CD4-positive, alpha-beta T cell treated with Interleukin-6 at 100 ng/mL for 8 hours (primary cell): ENCODE measurements around the gene TPCN2.

Source experiments
- DNase-seq: peaks from one replicate; pipeline ENCODE4 v3.0.0-alpha.2; 2020; ENCODE audit warnings: mixed read lengths, low spot score

TPCN2 gene

DNA sequence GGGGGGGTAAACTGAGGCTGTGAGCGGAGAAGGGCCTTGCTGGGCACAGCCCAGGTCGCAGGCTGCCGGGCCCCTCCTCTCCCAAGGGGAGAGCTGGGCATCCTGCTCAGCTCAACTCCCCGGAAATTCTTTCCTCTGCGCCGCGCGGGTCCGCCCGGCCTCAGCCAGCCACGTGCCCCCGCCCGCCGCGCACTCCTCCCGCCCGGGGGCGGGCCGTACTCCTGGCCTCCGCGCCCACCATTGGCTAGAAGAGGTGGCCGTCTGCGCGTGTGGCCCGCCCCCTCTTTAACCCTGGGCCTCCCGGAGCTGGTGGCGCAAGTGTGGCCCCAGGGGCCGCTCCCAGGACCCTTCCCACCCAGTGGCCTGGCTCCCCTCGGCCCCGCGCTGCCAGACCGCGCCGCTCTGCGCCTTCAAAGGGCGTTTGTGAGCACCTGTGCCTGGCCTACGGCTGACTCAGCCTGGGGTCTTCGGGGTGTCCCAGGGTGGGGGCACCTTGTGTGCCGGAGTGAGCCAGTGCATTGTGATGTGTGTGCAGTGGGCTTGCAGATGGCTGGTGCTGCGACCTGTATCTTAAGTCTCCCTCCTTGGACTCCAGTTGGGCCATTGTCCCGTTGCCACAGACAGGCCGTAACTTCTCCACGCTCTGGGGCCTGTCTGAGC, 37.6 kb upstream of the TPCN2 start:
- no peak for DNase-seq

- no peak for DNase-seq
These were observed 37.1 kb upstream of the TPCN2 start for GRCh38 chr11:69011624-69012091.

DNA sequence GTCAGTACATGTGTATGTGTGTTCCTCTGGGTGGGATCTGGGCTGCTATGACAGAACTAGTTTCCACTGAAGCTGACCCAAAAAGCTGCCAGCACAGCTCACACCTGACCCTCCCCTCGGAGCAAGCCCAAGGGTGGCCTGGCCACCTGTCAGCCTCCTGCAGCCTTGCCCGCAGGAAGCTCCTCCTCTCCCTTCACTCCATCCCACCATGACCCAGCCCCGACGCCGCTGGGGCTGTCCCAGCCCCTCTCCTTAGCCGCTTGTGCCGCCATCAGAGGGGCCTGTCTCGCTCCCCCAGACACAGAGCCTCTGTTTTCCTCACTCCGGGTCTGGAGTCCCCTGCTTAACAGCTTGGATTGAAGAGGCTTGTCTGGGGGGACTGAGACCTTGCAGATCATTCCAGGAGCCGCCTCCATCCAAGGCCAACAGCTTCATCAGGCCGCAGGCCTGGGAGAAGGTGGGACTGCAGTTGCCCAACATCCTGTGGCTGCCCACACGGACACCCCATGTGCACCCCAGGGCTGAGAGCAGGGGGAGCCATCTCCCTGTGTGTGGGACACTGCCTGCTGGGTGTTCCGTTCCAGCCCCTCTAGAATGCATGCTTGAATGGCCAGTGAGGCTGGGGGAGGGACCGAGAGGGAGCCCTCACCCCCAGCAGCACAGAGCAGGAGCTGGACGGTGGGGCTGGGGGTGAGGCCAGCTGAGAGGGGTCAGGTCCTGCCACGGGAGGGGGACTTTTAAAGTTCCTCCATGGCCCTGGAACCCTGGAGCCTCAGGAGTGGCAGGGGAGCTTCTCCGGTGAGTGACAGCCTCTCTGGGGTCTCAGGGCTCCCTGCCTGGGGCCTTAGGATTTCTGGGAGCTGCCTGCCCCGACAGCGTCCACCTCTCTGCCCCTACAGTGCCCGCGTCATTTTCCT, 36.4 kb upstream of the TPCN2 start:
- no peak for DNase-seq

DNA sequence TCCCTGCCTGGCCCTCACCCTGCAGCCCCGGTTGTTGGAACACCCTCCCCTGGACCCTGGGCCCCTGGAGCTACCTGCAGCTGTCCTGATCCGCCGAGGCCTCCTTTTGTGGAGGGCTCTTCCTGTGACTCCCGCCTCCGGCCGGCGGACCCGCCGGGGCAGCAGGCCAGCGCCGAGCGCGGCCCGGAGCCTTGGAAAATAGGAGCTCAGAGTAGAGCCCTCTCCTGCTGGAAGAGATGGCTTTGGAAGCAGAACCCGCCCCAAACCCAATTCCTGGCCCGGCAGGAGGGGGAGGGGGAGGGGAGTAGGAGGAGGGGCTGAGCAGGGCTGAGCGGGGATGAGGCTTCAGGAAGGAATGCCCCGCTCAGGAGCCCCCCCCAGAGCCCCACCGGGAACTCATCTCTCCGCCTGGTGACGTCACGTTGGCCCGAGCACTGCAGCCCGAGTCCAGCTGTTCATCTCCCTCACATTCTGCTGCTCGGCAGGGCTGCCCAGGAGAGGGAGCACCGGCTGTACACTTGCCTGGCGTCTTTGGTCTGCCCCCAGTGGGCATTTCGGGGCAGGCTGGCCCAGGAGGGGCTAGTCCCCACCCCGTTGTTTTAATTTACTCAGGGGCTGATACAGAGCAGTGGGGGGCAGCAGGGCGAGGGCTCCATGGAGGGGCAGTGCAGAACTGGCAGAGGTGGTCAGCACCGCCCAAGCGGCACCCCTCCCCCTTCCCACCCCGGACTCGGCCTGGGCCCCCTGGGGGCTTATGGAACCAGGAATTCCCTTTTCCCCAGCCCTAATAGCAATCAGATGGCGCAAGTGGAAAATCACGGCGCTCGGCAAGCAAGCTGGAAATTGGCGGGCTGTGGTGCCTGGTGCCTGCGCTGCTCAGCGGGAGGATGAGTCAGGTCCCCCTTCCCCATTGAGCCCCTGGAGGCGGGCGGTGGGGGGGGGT, 35.5 kb upstream of the TPCN2 start, which contains the start of gene MRGPRF:
MRGPRF (minus strand) TSS at position 238 of the 943 bp plus-strand sequence. CDS start 3,345 bp downstream, outside the sequence.
- no peak for DNase-seq

DNA sequence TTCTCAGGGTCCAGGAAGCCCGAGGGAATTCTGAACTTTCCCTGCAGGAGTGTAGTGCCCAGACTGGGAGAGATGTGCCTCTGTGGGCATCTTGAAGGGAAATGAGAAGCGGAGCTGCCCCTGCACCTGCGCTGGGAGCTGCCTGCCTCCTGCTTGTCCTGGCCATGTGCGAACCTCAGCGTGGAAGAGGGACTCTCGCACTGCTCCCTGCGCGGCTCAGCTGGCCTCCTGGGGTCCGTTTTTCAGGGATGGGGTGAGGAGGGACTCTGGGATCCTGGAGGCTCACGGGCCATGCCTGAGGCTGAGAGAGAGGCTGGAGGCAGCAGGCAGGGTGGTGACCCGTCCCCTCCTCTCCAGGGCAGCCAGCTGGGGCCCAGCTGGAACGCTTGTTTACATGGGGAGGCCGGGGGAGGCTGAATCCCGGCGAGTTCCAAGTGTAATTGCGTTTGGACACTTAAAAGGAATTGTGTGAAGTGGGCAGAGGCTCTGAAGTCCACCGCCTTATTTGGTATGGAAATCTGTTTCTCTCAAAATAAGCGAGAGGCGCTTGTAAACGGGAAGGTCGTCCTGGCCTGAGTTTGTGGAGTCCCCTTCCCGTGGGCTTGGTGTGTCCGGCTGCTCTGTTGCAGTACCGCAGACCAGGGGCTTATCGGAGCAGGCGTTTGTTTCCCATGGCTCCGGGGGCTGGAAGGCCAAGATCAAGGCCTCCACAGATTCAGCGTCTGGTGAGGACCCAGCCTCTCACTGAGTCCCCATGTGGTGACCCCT, 34.5 kb upstream of the TPCN2 start:
- DNase-seq, result no peak

- no peak for DNase-seq
These were observed 33.7 kb upstream of the TPCN2 start for GRCh38 chr11:69014898-69015549.

DNA sequence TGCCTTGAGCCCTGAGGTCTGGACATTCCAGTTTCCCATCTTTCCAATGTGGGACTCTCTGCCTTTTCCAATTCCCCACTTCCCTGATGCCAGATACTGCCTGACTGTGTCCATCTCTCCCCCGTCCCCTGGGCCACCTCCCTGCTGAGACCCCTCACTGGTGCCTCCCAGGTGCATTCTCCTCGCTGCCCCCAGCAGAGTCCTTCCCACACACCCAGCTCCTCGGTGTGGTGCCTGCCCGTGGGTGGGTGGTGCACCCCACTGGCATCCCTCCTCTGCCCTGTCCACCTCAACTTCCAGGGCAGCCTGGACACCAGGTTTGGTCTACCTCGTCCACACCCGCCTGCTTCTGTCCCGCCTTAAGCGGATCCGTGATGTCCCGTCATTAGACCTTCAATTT, 30.8 kb upstream of the TPCN2 start:
- no peak for DNase-seq

DNA sequence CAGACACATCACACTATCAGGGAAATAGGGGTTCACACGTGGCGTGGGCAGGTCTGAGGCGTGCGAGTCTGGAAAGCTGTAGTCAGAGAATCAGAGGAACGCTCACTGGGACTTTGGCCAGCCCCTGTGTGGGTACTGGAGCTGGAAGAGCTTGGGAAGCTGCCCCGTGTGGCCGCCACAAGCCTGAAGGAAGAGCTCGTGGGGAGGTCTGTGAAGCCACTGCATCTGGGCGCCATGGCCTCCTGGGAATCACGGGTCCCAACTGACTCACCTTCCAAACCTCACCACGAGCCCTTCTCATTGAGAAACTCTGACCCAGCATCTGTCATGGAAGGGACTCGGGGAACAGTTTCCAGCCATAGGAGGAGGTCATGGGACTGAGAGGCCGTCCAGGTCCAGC, 29.8 kb upstream of the TPCN2 start:
- DNase-seq, result no peak

DNA sequence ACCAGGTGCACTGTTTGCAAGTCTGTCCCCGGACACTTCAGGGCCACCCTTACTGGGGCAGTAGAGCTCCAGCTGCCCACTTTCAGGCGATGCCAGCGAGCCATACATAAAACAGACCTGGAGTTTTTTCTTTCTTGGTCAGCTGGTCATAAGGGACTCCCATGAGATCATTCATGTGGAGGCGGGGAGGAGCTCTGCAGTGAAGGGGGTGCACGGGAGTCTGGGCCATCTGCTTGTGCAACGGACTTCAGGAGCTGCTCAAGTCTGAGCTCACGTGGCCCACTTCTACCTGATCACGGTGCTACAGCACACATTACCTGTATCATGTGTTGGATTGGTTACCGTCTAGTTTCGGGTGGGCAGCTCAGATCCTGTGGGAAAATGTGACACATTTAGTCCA, 26.5 kb upstream of the TPCN2 start:
- DNase-seq, result no peak

DNA sequence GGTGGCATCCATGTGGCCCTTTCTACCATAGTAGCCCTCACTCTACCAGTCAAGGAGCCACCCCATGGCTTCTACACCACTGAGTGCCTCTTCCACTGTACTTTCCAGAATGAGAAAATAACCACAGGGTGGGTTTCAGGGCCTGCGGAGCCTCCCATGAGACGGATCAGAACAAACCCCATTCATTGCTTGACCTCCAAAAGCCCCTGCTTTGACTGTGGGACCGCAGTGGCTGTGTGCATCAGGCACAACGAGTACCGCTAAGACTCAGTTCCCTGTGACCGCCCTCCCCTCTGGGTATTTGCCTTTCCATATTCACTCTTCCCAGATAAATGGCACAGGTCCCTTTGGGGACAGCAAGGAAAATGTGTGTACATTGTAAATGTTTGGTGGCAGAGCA, 24.2 kb upstream of the TPCN2 start:
- no peak for DNase-seq

GRCh38 chr11:69027704-69028372, 20.9 kb upstream of the TPCN2 start:
- DNase-seq, result no peak

DNA sequence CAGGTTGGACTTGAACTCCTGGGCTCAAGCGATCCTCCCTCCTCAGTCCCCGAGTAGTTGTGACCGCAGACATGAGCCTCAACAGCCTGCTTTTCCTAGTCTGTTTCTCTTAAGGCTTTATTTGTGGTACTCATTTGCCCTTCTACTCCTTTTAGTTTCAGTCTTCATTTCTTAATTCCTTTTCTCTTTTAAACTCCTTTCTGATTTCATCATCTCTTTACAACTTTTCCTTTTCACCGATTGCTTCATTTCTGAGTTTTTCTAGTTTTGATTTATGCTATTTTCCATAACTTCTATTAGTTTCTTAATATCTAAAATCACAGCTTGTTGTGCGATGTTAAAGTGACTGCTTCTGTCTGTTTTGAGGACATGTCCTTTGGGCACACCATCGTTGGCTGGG, 18.4 kb upstream of the TPCN2 start:
- DNase-seq, result no peak

- no peak for DNase-seq
These were observed 15.9 kb upstream of the TPCN2 start for GRCh38 chr11:69032833-69033232.

DNA sequence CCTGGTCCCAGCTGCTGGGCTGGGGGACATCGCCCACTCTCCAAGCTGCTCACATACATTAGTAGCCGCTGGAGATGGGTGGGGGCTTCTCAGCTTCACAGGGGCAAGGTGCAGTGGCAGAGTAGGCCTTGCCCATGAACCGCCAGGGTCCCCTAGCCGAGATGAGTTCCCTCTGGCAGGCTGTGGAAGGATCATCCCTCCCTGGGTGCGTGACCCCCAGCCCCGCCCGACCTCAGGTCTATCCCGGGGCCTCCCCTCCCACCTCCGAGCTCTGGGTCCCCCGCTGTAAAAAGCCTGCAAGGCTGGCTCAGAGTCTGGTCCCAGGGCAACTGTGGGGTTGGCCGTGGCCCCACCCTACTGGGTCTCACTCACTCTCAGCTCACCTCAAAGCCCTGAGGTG, 15.3 kb upstream of the TPCN2 start:
- DNase-seq, result no peak

GRCh38 chr11:69034123-69034867, 14.4 kb upstream of the TPCN2 start:
- DNase-seq, result no peak

DNA sequence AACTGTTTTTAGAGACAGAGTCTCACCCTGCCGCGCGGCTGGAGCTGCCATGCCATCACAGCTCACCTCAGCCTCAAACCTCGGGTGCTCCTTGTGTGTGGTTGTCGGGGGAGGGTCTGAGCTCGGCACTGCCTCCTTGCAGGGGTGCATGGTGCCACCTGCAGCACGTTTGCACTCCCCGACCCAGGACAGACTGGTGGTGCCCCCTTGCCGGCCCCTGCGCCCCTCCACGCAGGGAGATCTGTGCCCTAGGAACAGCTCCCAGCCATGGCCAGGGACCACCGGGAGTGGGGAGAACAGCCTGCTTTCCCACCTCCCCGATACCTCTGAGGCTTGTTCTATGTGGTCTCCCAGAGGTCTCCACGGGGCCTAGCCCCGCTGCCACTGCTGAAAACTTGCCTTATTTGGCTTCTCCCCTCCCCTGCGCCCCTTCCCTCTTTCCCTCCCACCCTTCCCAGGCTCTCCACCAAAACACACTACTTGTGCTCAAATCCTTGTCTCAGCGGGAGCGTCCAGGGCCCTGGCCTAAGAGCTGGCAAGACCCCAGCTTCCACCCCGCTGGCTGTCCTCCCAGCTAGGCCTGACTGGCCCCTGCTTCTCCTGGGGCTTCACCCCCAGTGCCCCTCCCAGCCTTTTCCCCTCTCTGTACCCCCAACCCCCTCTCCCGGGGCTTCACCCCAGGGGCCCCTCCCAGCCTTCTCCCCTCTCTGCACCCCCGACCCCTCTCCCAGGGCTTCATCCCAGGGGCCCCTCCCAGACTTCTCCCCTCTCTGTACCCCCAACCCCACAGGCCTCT, 13.4 kb upstream of the TPCN2 start:
- DNase-seq, result no peak

DNA sequence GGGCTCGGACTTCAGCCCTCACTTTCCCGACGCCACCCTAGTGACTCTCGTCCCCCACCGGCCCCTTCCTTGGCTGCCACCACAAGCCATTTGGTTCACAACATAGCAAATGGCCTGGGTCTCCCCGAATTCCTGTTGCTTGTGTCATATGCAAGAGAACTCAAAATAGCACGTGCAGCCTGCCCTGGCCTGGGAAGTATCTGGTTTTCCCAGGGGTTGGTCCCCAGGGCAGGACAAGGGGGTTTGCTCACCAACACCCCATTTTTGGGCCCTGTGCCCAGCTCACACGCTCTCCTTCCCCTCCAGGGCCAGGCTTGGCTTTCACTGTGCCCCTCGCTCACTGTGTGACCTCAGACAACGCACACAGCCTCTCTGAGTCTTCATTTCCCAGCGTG, 12.8 kb upstream of the TPCN2 start:
- no peak for DNase-seq

DNA sequence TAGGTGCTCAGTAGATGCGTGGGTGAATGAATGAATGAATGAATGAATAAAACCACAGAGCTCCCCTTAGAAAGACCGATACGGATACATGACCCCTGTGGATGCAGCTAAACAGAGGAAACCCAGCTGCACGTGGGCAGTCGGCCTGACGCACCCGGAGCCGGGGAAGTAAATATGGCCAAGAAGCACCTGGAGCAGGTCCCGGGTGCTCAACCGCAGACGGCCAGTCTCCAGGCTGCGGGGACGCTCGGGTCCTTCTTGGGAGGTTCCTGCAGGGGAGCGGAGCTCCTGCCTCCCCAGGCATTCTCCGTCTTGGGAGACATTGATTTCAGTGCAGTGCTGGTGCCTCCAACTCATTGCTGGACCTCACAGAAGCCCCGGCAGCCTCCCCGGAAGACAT, 11.7 kb upstream of the TPCN2 start:
- DNase-seq, result no peak

DNA sequence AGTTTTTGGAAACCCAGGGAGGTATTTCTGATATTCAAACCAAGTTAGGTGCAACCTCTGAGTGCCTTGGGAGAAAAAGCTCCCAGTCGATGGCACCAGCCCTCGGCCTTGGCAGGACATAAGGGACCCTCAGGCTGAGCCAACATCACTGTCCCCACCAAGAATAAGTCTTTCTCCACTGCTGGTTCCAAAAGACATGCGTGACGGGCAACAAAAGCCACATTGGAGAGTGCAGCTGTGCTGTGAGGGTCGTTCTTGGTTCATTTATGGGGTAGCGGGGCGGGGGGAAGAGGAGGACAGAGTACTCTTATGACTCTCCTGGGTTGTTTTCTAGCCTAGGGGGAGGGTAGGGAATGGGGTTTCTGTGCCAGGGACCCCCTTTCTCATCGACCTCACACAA, 11.2 kb upstream of the TPCN2 start:
- DNase-seq, result no peak
